Stimulated activated CD4-positive, alpha-beta T cell treated with anti-CD3 and anti-CD28 coated beads, TNF-alpha, amount 100 ng/mL, for 24 hours (primary cell): ENCODE data around the gene ST6GALNAC2.

Experiments used
- DNase-seq, 3 experiments: peaks; one replicate each; pipeline ENCODE4 v3.0.0-alpha.2; 2020; ENCODE audit warnings: low read depth in 3 of 3

Gene ST6GALNAC2

GRCh38 chr17:76599694-76600460 lies 14.2 kb upstream of the ST6GALNAC2 start:
- DNase-seq: no peak

DNA sequence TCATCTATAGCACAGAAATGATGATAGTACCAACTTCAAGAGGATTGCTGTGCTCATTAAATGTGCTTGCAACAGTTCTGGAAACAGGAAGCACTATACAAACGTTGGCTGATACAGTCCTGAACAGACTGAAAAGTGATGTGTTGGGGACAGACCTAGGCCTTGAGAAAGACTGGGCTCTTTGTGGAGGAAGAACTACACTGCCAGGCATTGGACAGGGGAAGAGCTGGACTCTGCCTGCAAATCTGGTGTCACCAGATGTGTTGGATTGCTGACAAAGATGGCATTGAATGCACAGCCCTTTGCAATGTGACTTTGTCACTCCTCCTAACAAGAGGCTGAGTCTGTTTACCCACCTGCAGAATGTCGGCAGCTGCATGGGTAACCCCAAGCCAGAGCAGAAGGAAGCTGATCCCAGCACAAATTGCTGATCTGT lies 12.4 kb upstream of the ST6GALNAC2 start:
- no peak for DNase-seq

GRCh38 chr17:76597156-76598003 lies 11.7 kb upstream of the ST6GALNAC2 start:
- DNase-seq: no peak

- no peak for DNase-seq
Measured at GRCh38 chr17:76594690-76595089, 9.0 kb upstream of the ST6GALNAC2 start.

- no peak for DNase-seq
Measured at GRCh38 chr17:76593959-76594358, 8.3 kb upstream of the ST6GALNAC2 start.

- no peak for DNase-seq
Measured at GRCh38 chr17:76593384-76593826, 7.7 kb upstream of the ST6GALNAC2 start.

GRCh38 chr17:76588182-76588581 lies 2.5 kb upstream of the ST6GALNAC2 start:
- no peak for DNase-seq

GRCh38 chr17:76586741-76587487 lies 1.3 kb upstream of the ST6GALNAC2 start:
- no peak for DNase-seq

DNA sequence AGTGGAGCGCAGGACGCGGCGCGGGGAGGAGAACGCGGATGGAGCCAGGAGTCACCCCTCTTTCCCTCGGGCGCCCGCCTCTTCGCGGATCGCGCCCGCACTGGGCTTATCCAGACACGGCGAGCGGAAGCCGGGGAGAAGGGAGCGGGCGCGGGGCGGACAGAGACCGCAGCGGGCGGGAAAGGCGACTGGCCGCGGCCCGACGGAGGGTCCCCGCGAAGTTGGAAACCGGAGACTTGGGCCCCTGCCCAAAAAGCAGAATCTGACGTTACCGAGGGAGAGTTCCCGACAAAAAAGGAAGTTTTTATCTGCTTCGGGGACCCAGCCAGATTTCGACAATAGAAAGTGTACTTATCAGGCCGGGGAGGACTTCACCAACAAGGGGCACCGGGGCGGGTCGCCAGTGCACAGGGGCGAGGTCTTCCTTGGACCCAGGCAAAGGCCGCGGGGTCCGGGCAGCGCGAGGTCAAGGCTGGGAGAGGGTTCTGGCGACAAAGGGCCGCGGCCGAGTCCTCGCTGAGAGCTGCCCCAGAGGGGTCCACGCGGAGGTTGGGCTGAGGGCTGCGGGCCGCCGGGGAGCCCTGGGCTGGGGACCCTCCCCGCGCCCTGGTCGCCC lies 519 bp downstream of the ST6GALNAC2 start:
- no peak for DNase-seq

GRCh38 chr17:76584427-76585032 lies 1.1 kb downstream of the ST6GALNAC2 start:
- no peak for DNase-seq

DNA sequence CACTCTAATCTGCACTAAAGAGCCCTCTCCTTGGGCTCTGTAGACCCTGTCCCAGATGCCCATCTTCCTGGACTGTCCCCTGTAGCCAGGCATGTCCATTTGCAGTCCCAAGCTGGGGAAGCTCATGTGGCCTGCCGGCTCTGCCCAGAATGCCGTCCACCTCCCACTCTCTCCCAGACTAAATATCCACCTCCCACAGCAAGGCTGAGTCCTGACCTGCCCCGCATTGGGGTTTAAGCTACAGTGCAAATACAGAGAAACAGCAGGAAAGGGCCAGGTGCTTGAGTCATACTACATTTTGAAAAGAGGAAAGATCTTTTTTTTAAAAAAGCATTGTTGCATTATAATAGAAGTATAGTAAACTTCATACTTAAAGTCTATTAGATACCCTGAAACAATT lies 3.0 kb downstream of the ST6GALNAC2 start:
- no peak for DNase-seq

DNA sequence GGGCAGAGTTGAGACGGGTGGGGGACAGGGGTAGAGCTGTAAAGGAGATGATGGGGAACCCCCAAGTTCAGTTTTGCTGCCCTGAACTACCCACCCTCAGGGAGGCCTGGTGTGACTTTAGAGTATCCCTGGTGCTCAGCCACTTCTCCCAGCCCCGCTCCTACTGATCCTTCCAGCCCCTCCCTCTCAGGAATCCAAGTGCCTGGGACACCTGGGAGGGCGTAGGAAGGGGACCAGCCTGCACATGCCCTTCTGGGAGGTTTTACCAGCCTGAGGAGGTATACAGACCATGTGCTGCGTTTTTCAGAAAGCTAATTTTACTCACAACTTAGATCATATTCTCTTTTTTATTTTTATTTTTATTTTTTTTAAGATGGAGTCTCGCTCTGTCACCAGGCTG lies 4.1 kb downstream of the ST6GALNAC2 start:
- no peak for DNase-seq

GRCh38 chr17:76579281-76579680 lies 6.4 kb downstream of the ST6GALNAC2 start:
- DNase-seq: no peak

- no peak for DNase-seq
Measured at GRCh38 chr17:76578376-76578775, 7.3 kb downstream of the ST6GALNAC2 start.

DNA sequence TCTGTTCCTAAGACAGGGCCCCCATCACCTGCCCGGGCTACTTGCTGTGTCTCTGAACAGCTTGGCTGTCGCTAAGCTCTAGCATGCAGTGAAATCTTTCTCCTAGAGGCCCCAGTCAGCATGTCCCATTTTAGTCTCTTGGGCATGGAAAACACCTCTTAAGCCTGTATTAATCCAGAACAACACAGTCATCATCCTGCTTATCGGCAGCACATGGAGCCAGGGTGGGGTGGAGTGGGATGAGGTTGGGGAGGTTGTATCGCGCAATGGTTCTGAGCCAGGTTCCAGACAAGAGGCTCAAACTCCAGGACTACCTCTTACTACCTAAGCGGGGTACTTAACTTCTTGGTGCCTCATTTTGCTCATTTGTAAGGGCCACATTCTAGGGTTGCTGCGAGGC lies 7.8 kb downstream of the ST6GALNAC2 start:
- DNase-seq: no peak

DNA sequence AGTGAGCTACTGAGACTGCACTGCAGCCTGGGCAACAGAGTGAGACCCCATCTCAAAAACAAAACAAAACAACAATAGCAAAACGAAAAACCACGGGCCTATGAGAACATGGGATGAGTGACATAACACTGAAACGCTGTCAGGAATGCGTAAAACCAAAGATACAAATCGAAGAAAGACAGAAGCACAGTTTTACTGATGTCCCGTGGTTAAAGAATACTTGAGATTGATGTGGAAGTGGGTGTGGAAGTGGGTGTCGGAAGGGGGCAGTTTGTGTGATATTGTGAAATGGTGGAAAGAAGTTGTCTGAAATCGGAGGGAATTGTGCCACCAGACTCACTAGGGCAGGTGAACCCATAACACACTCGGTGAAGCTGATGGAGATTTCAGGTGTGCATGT lies 9.5 kb downstream of the ST6GALNAC2 start:
- DNase-seq: no peak

DNA sequence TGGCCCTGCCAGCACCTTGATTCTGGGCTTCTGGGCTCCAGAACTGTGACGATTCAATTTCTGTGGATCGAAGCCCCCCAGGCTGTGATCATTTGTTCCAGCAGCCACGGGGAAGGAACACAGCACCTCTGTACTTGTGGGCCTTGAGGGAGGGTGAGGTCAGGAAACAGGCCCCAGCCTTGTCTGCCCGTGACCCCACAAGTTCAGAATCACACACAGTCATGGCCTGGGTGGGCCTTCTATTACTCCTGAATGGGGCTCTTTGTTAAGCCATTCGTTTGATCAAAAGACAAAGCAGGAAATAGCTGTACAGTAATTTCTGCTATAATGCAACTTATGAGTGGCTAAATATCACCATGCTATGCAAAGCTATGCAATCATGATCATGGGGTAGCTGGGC lies 10.1 kb downstream of the ST6GALNAC2 start:
- DNase-seq: no peak

DNA sequence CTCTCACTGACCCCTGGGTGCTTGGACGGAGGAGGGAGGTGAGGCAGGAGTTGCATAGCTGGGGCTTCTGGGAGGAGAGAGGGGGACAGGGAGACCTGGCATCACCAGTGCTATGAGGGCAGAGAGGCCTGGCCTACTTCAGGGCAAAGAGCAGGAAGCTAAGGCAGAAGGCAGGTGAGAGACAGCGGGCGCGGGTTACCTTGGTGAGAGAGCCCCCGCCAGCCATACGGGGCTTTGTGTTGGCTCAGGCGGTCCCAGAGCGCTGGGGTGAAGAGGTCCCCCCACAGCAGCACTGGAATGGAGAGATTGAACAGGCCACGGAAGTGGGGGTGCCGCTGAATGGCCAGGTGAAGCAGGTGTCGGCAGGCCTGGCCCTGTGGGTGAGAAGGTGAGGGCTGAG lies 11.5 kb downstream of the ST6GALNAC2 start:
- no peak for DNase-seq

DNA sequence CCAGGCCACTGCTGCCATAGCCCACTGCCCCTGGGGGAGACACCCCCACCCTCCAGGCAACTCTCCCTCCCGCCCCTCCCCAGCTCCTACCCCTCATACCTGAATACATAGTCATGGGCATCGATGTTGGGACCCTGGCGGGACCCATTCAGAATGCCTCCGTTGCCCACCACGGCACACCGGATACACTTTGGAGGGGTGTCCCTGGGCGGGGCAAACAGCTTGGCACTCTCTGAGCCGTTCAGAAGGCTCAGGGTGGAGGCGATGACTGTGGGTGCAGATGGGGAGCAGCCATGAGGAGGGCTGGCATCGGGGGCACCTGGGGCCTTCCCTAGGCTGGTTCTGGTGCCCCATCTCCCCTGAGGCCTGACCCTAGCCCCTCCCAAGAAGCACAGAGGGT lies 12.6 kb downstream of the ST6GALNAC2 start:
- no peak for DNase-seq

DNA sequence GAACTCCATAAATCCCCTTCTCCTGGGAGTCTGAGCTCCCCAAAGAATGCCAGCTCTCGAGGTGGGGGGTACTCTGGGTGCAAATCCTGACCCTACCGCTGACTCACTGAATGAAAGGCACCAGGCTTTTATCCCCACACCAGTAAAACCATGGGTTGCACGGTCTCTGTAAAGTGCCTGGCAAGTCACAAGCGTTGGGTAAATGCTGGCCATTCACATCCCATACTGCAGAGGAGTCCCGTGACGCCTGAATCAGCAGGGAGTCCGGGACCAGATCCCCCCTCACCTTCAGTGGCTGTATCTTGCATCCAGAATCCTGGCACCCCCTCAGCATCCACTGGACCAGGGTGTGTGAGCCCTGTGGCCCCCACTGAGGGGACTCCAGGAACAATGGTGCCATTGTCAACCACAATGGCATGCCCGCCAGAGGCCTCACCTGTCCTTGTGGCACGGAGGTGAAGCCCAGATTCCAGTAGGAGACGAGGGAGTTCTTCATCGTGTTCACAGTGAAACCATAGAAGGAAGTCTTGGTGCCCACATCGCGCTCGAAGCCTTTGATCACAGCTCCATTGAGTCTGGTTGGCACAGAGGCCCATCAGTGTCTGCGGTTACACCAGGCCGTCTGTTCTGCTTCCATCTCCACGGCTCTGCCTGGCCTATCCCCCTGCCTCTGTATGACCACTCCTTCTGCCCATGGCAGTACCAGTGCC lies 13.3 kb downstream of the ST6GALNAC2 start:
- DNase-seq: no peak
